ENCODE data around the gene RERG. TPM values are rescaled to one million over a fixed set of nuclear protein-coding genes. Genes with fewer than 3 reads are reported as not detected.

The RERG gene
- polyA plus RNA-seq, 2 of the 4 experiments (the other 2 are of a cell fraction) = 0.48 to 0.79 TPM

DNA sequence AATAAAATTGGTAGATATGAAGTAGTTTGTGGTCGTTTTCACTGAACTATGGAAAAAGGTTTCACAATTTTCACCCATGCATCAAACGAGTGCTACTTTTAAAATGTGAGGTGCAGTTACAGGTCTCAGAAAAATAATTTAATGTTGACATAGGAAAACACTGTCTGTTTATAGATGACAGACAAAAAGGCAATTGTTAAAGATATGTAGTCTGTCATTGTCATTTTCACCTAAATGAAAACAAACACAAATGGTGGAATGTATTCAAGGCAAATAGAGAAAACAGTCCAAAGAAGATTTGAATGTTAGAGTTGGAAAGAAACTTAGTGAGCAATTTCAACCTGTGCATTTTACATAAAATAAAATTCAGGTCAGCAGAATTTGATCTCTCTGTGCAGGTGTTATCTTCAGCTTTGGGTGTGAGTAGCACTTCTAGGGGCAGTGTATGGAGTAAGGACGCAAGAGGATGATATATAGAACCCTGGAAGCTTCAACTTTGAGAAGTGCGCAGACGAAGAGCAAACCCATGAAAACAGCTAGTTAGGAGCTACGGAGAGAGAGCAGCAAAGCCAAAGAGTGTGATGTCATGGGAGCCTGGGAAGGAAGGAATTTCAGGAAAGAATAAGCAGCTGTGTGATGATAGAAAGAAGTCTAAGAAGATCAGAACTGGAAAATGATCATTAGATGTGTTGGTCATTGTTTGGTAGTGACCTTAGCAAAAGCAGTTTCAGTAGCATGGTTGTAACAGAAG, 6.2 kb downstream of the RERG start:
- H3K4me2 ChIP-seq = no peak overlapping the region
- H3K4me3 ChIP-seq = no peak overlapping the region
- no peak for ATAC-seq
- peaks cover 7% of the 10 kb centered on the region; the same call in 2 of the 3 replicates for H3K4me1 ChIP-seq
- CTCF ChIA-PET = interaction anchor here (0.9 kb wide), 3 partner anchors 13 to 405 kb away, joined by 3 to 4 read pairs (median 4); no protein-coding TSS in a partner anchor
- H3K27ac ChIP-seq = no peak overlapping the region
- POLR2A ChIA-PET = no interaction called here
- no peak for FAIRE-seq
- H3K9me3 ChIP-seq = no peaks in the 10 kb centered on the region
- TF ChIP-seq ZNF302 (CRISPR knock-in tag; IDR thresholded peaks at IDR 0.05) (no peak), MAFK (IDR thresholded peaks at IDR 0.05; ENCODE audit: partially characterized antibody) (peak; percentile 11), HOXB13 (CRISPR knock-in tag; IDR thresholded peaks at IDR 0.05; ENCODE audit: low read depth) (no peak)
- DNase-seq (ENCODE audit: low read depth in 1 of 2, low spot score in 1 of 2) = no peak
- 48% methylated on average over 6 of the region's 6 CpGs for WGBS (ENCODE audit: missing lambda C conversion rate)

GRCh38 chr12:15212930-15213329, 8.3 kb downstream of the RERG start:
- H3K4me2 ChIP-seq = no peak overlapping the region
- WGBS (ENCODE audit: missing lambda C conversion rate) = 68% methylated on average over 2 of the region's 2 CpGs
- no peak for DNase-seq (ENCODE audit: low read depth in 1 of 2, low spot score in 1 of 2)
- no peak overlapping the region for H3K27ac ChIP-seq
- no peak for ATAC-seq
- H3K4me1 ChIP-seq = peaks cover 19% of the 10 kb centered on the region
- H3K4me3 ChIP-seq = no peak overlapping the region
- ChIA-PET POLR2A (no interaction called here), CTCF (interaction anchor here (1.7 kb wide), 1 partner anchor 8 kb away, joined by 12 read pairs; the partner anchor contains the start of gene RERG)
- FAIRE-seq = no peak
- H3K9me3 ChIP-seq = no peaks in the 10 kb centered on the region
- no peak for TF ChIP-seq RNF2 (IDR thresholded peaks at IDR 0.05; ENCODE audit: borderline replicate concordance, low read depth)
- TF ChIP-seq, protein P1, sequence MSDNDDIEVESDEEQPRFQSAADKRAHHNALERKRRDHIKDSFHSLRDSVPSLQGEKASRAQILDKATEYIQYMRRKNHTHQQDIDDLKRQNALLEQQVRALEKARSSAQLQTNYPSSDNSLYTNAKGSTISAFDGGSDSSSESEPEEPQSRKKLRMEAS (IDR thresholded peaks at IDR 0.05) = no peak
- TF ChIP-seq, protein P2, sequence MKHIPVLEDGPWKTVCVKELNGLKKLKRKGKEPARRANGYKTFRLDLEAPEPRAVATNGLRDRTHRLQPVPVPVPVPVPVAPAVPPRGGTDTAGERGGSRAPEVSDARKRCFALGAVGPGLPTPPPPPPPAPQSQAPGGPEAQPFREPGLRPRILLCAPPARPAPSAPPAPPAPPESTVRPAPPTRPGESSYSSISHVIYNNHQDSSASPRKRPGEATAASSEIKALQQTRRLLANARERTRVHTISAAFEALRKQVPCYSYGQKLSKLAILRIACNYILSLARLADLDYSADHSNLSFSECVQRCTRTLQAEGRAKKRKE (CRISPR knock-in tag; IDR thresholded peaks at IDR 0.05; ENCODE audit: low read depth) = no peak
- no peak for TF ChIP-seq EHMT2 (IDR thresholded peaks at IDR 0.05; ENCODE audit: low read depth)
- no peak for TF ChIP-seq MYC (IDR thresholded peaks at IDR 0.05; ENCODE audit: borderline replicate concordance, low read length)
- TF ChIP-seq JUNB (IDR thresholded peaks at IDR 0.05) = no peak
- TF ChIP-seq CHD2 (IDR thresholded peaks at IDR 0.05; ENCODE audit: low read length, partially characterized antibody) = no peak
- no peak for TF ChIP-seq FOSL2 (IDR thresholded peaks at IDR 0.05)
- no peak for TF ChIP-seq FOSL2 (CRISPR knock-in tag; IDR thresholded peaks at IDR 0.05)
- TF ChIP-seq NPAS2 (CRISPR knock-in tag; IDR thresholded peaks at IDR 0.05; ENCODE audit: borderline replicate concordance) = no peak
- TF ChIP-seq USF2 (IDR thresholded peaks at IDR 0.05) = no peak
- no peak for TF ChIP-seq BHLHE40 (IDR thresholded peaks at IDR 0.05; ENCODE audit: low read depth, low read length)
- no peak for TF ChIP-seq KDM5A (IDR thresholded peaks at IDR 0.05)
- no peak for TF ChIP-seq MAZ (IDR thresholded peaks at IDR 0.05; ENCODE audit: borderline replicate concordance, low read depth, low read length)
- no peak for TF ChIP-seq RCOR1 (IDR thresholded peaks at IDR 0.05; ENCODE audit: low read depth, low read length)
- TF ChIP-seq, protein P3, sequence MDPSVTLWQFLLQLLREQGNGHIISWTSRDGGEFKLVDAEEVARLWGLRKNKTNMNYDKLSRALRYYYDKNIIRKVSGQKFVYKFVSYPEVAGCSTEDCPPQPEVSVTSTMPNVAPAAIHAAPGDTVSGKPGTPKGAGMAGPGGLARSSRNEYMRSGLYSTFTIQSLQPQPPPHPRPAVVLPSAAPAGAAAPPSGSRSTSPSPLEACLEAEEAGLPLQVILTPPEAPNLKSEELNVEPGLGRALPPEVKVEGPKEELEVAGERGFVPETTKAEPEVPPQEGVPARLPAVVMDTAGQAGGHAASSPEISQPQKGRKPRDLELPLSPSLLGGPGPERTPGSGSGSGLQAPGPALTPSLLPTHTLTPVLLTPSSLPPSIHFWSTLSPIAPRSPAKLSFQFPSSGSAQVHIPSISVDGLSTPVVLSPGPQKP (IDR thresholded peaks at IDR 0.05; ENCODE audit: low read depth, low read length) = no peak
- TF ChIP-seq, protein P4, sequence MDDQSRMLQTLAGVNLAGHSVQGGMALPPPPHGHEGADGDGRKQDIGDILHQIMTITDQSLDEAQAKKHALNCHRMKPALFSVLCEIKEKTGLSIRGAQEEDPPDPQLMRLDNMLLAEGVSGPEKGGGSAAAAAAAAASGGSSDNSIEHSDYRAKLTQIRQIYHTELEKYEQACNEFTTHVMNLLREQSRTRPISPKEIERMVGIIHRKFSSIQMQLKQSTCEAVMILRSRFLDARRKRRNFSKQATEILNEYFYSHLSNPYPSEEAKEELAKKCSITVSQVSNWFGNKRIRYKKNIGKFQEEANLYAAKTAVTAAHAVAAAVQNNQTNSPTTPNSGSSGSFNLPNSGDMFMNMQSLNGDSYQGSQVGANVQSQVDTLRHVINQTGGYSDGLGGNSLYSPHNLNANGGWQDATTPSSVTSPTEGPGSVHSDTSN (IDR thresholded peaks at IDR 0.05) = no peak
- no peak for TF ChIP-seq RFX5 (IDR thresholded peaks at IDR 0.05)

All from A549 (cell line).